NCI-H748 treated with DMSO at 0.1 percent for 48 hours (cell line): ENCODE results near the gene SPPL2A.
"Not testable (repeated sequence)": the region's sequence is repeated elsewhere in the genome, so short reads cannot be mapped to it uniquely, and the experiment has no call there.

ENCODE experiments used
- DNase-seq: peaks from one replicate; lab custom pipeline; 2025; lab: John Stamatoyannopoulos, UW

Gene SPPL2A

GRCh38 chr15:50765195-50765967, at the start of gene SPPL2A:
TSS of gene SPPL2A (minus strand) at chr15:50765706. CDS start at chr15:50765533, 173 bp downstream.
- peak; percentile 8 for DNase-seq

- no peak for DNase-seq
Observed at GRCh38 chr15:50814634-50815033, 49.1 kb upstream of the SPPL2A start.

- no peak for DNase-seq
Observed at GRCh38 chr15:50813865-50814264, 48.4 kb upstream of the SPPL2A start.

- no peak for DNase-seq
Observed at GRCh38 chr15:50813089-50813488, 47.6 kb upstream of the SPPL2A start.

GRCh38 chr15:50812181-50812506, 46.6 kb upstream of the SPPL2A start:
- not testable (repeated sequence) for DNase-seq

GRCh38 chr15:50811461-50812180, 46.1 kb upstream of the SPPL2A start:
- DNase-seq = not testable (repeated sequence)

- no peak for DNase-seq
Observed at GRCh38 chr15:50810128-50810527, 44.6 kb upstream of the SPPL2A start.

- DNase-seq = no peak
Observed at GRCh38 chr15:50808728-50809127, 43.2 kb upstream of the SPPL2A start.

GRCh38 chr15:50803479-50804180, 38.1 kb upstream of the SPPL2A start:
- no peak for DNase-seq

GRCh38 chr15:50800715-50801114, 35.2 kb upstream of the SPPL2A start:
- no peak for DNase-seq

- DNase-seq = no peak
Observed at GRCh38 chr15:50798684-50799083, 33.2 kb upstream of the SPPL2A start.

GRCh38 chr15:50797926-50798325, 32.4 kb upstream of the SPPL2A start:
- DNase-seq = no peak

- DNase-seq = no peak
Observed at GRCh38 chr15:50791486-50791885, 26.0 kb upstream of the SPPL2A start.

- no peak for DNase-seq
Observed at GRCh38 chr15:50790778-50791453, 25.4 kb upstream of the SPPL2A start.

GRCh38 chr15:50786871-50787270, 21.4 kb upstream of the SPPL2A start:
- no peak for DNase-seq

- DNase-seq = no peak
Observed at GRCh38 chr15:50786438-50786837, 20.9 kb upstream of the SPPL2A start.

- no peak for DNase-seq
Observed at GRCh38 chr15:50783895-50784294, 18.4 kb upstream of the SPPL2A start.

- DNase-seq = no peak
Observed at GRCh38 chr15:50783411-50783810, 17.9 kb upstream of the SPPL2A start.

- DNase-seq = no peak
Observed at GRCh38 chr15:50778086-50778485, 12.6 kb upstream of the SPPL2A start.

GRCh38 chr15:50777042-50777441, 11.5 kb upstream of the SPPL2A start:
- DNase-seq = no peak

GRCh38 chr15:50774450-50774849, 8.9 kb upstream of the SPPL2A start:
- DNase-seq = no peak

- DNase-seq = no peak
Observed at GRCh38 chr15:50773389-50773788, 7.9 kb upstream of the SPPL2A start.
